Peyer's patch (tissue), 4 donors: Measurements from ENCODE around the gene PDZD2.
"Not testable (repeated sequence)": the region's sequence is repeated elsewhere in the genome, so short reads cannot be mapped to it uniquely, and the experiment has no call there.

Experiments used
- CTCF ChIP-seq, 6 experiments: fragments of 450-650 bp in 4 of 6; fragments of 200-600 bp in 2 of 6; sonication (generic) in 1 of 6; IDR thresholded peaks; one replicate each; pipeline ENCODE4 v1.5.1; 2017 to 2019; ENCODE audit warnings: antibody characterized with exemption in 6 of 6, mild to moderate bottlenecking in 3 of 6, moderate library complexity in 1 of 6
- POLR2A ChIP-seq, 2 donors: fragments of 450-650 bp; IDR thresholded peaks; one replicate each; pipeline ENCODE4 v1.5.1; 2017; ENCODE audit warnings: antibody characterized with exemption in 2 of 2, mild to moderate bottlenecking in 2 of 2, moderate library complexity in 2 of 2

- not testable (repeated sequence) for TF ChIP-seq CTCF, POLR2A (IDR thresholded peaks at IDR 0.05)
Observed at GRCh38 chr5:31975189-31975612, 336.3 kb downstream of the PDZD2 start.
